ENCODE results near the gene IL17RD. TPM values are rescaled to one million over a fixed set of nuclear protein-coding genes. Genes with fewer than 3 reads are reported as not detected.

The IL17RD gene
- total RNA-seq, 2 experiments from 2014 or later: 0.02 to 0.14 TPM

DNA sequence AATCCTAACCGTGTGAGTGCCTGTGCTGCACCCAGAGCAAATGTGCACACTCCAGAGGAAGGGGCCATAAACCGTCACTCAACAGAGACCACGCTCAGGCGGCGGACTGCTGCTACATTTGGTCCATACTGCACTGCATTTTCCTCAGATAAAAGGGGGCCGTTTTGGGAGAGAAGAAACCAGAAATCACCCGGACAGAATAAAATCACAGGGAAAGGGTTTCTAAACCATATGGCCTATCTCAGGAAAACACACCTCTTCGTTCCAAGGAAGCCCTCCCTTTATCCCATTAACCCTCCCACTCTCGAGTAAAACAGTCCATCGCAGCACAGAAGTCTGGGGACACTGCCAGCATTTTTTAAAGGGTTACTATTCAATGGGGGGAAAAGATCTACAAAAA lies 7.6 kb downstream of the IL17RD start:
- CTCF ChIA-PET: no interaction called here
- peaks cover 13% of the 10 kb centered on the region for H3K27me3 Mint-ChIP-seq
- H3K4me3 Mint-ChIP-seq: no peak overlapping the region
- H3K27ac Mint-ChIP-seq: no peak overlapping the region
- peaks cover 12% of the 10 kb centered on the region for H3K4me1 Mint-ChIP-seq (ENCODE audit: low read depth)
- no peaks in the 10 kb centered on the region for H3K9me3 Mint-ChIP-seq
- no peaks in the 10 kb centered on the region for H3K36me3 Mint-ChIP-seq
- POLR2A ChIA-PET: no interaction called here
- no peak for DNase-seq
- intact Hi-C loops (cut with micrococcal nuclease): no loop called here

DNA sequence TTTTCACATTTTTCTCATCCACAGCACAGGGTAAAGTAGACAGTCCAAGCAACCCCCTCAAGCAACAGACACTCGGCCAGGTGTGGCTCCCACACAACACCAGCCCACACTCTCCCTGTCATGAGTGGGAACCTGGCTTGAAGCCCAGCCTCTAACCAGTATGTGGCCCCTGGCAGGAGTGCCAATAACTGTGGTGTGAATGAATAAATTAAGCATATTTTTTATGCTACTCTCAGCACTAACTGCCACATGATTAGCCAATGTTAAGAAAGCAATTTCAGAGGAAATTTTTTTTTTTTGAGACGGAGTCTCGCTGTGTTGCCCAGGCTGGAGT lies 9.9 kb downstream of the IL17RD start:
- POLR2A ChIA-PET: no interaction called here
- no peaks in the 10 kb centered on the region for H3K36me3 Mint-ChIP-seq
- H3K27ac Mint-ChIP-seq: no peak overlapping the region
- no peak overlapping the region for H3K4me3 Mint-ChIP-seq
- no peak for DNase-seq
- CTCF ChIA-PET: no interaction called here
- H3K9me3 Mint-ChIP-seq: no peaks in the 10 kb centered on the region
- intact Hi-C loops (cut with micrococcal nuclease): no loop called here
- H3K4me1 Mint-ChIP-seq (ENCODE audit: low read depth): peaks cover 12% of the 10 kb centered on the region
- H3K27me3 Mint-ChIP-seq: peaks cover 7% of the 10 kb centered on the region

DNA sequence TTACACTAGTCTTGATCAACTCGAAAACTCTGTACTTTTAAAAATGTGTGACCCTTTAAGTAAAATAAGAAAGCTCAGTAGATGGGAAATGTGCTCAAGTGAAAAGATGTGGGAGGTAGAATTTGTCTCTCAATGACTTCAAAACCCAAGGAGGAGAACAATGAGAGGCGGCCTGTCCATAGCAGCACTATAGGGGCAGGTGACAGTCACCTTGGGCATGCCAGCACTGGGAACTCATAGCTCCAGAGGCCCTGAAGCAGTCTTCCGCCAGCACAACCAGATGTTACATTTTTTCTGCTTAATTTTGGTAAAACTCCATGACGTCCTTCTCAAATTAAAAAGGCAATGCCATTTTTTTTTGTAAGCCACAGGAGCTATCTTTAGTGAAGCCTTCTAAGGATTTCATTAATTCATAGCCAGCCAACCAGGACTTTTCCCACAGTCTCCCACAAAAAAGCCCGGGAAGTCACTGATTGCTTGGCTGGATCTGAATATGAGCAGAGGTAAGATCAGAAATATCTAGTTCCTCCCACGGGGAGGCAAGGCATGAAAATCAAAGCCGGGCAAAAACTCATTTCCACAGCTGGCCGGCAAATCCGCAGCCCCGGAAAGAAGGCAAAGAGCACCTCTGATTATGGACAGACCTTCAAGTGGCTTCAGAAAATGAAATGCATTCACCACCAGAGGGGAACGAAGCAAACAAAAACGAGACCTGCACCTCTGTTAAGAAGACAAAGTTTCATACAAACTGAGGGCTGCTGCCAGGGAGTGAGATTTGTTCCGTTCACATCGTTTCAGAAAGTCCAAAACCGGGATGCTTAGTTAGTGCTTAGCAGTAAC lies 10.5 kb downstream of the IL17RD start:
- peaks cover 12% of the 10 kb centered on the region for H3K4me1 Mint-ChIP-seq (ENCODE audit: low read depth)
- ChIA-PET POLR2A (interaction anchor here (0.5 kb wide), 1 partner anchor 339 kb away, joined by 3 read pairs; no protein-coding TSS in a partner anchor), CTCF (interaction anchor here (0.6 to 1.1 kb wide), 4 partner anchors 16 to 411 kb away, joined by 3 to 5 read pairs (median 4); no protein-coding TSS in a partner anchor)
- no peak for DNase-seq
- no peak overlapping the region for H3K27ac Mint-ChIP-seq
- intact Hi-C loops (cut with micrococcal nuclease): no loop called here
- peaks cover 7% of the 10 kb centered on the region for H3K27me3 Mint-ChIP-seq
- H3K9me3 Mint-ChIP-seq: no peaks in the 10 kb centered on the region
- H3K36me3 Mint-ChIP-seq: no peaks in the 10 kb centered on the region
- H3K4me3 Mint-ChIP-seq: no peak overlapping the region

DNA sequence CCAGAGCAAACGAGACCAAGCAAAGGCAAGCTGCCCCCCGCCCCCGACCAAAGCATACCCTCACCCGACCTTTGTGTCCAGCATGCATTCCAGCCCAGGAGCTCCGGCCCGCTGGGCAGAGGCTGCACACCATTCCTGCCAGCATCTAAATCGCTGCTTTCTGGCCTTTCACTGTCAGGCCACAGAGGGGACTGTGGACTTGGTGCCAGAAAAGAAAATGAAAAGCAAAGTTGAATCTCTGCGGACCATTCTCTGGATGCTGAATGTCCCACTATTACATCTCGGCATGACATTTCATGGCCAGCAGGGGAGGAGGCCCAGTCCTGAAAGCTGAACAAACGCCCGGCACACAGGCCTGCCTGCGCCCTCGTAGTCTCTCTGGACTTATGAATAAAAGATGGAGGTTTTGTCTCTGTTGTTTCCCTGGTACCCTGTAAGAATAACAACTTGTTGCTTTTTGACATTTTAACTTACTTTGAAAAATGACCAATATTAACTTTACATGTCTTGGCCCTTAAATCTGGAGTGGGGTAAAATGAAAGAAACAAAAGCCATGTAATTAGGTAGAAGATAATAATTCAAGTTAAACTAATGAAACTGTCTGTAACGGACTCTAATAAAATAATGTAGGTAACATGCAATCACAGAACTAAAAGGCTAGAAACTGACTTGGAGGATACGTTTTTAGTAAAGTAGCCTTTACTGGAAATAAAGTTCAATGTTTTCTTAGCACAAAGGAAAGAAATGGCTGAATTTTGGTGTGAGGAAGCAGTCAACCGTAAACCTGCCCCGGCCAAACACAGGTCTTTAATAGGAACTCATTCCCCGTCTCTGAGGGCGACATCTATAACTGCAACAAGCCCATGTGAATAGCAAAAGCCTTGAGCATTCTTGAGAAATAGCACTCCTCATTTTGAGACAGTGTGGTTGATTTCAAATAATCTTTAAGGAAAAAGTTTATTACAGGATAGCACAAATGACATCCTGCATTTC lies 12.7 kb downstream of the IL17RD start:
- peaks cover 15% of the 10 kb centered on the region for H3K27me3 Mint-ChIP-seq
- no peak for DNase-seq
- H3K4me3 Mint-ChIP-seq: no peak overlapping the region
- ChIA-PET POLR2A (no interaction called here), CTCF (no interaction called here)
- intact Hi-C loops (cut with micrococcal nuclease): no loop called here
- H3K36me3 Mint-ChIP-seq: no peaks in the 10 kb centered on the region
- no peak overlapping the region for H3K27ac Mint-ChIP-seq
- no peaks in the 10 kb centered on the region for H3K9me3 Mint-ChIP-seq
- no peaks in the 10 kb centered on the region for H3K4me1 Mint-ChIP-seq (ENCODE audit: low read depth)

- POLR2A ChIA-PET: no interaction called here
- intact Hi-C loops (cut with micrococcal nuclease): no loop called here
- no peak overlapping the region for H3K27ac Mint-ChIP-seq
- no peak for DNase-seq
- no peaks in the 10 kb centered on the region for H3K36me3 Mint-ChIP-seq
- H3K27me3 Mint-ChIP-seq: peaks cover 15% of the 10 kb centered on the region
- no peaks in the 10 kb centered on the region for H3K4me1 Mint-ChIP-seq (ENCODE audit: low read depth)
- no peaks in the 10 kb centered on the region for H3K9me3 Mint-ChIP-seq
- H3K4me3 Mint-ChIP-seq: no peak overlapping the region
- CTCF ChIA-PET: no interaction called here
These were observed 13.4 kb downstream of the IL17RD start for GRCh38 chr3:57151749-57152148.

GRCh38 chr3:57151021-57151449 lies 14.1 kb downstream of the IL17RD start:
- Mint-ChIP-seq H3K36me3 (no peaks in the 10 kb centered on the region), H3K4me3 (no peak overlapping the region), H3K27ac (no peak overlapping the region), H3K9me3 (no peaks in the 10 kb centered on the region), H3K27me3 (peaks cover 15% of the 10 kb centered on the region), H3K4me1 (ENCODE audit: low read depth) (no peaks in the 10 kb centered on the region)
- intact Hi-C loops (cut with micrococcal nuclease): no loop called here
- no peak for DNase-seq
- ChIA-PET CTCF (no interaction called here), POLR2A (no interaction called here)

- Mint-ChIP-seq H3K4me1 (ENCODE audit: low read depth) (no peaks in the 10 kb centered on the region), H3K27ac (no peak overlapping the region), H3K27me3 (peaks cover 15% of the 10 kb centered on the region), H3K36me3 (no peaks in the 10 kb centered on the region), H3K9me3 (no peaks in the 10 kb centered on the region), H3K4me3 (no peak overlapping the region)
- DNase-seq: no peak
- intact Hi-C loops (cut with micrococcal nuclease): no loop called here
- ChIA-PET POLR2A (no interaction called here), CTCF (no interaction called here)
These were observed 15.0 kb downstream of the IL17RD start for GRCh38 chr3:57150113-57150581.

- ChIA-PET CTCF (no interaction called here), POLR2A (no interaction called here)
- no peaks in the 10 kb centered on the region for H3K36me3 Mint-ChIP-seq
- DNase-seq: no peak
- H3K4me1 Mint-ChIP-seq (ENCODE audit: low read depth): no peaks in the 10 kb centered on the region
- peaks cover 17% of the 10 kb centered on the region for H3K27me3 Mint-ChIP-seq
- intact Hi-C loops (cut with micrococcal nuclease): no loop called here
- no peak overlapping the region for H3K27ac Mint-ChIP-seq
- no peaks in the 10 kb centered on the region for H3K9me3 Mint-ChIP-seq
- H3K4me3 Mint-ChIP-seq: no peak overlapping the region
These were observed 18.1 kb downstream of the IL17RD start for GRCh38 chr3:57147071-57147470.

DNA sequence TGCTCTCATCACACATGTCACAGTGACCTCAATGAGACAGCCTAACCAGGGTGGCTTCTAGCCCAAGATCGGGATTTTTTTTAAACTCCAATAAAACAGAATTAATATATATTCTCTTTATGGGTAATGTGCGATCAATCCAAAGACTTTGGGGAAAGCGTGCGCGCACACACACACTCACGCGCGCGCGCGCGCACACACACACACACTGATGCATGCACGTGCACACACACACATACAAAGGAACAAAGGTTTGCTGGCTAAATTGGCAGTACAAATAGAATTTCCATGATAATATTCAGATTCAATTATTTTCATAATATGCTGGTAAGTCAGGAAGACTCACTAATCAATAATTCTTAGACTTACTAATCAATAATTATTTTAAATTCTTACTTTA lies 19.3 kb downstream of the IL17RD start:
- CTCF ChIA-PET: no interaction called here
- no peak for DNase-seq
- no peak overlapping the region for H3K27ac Mint-ChIP-seq
- no peaks in the 10 kb centered on the region for H3K9me3 Mint-ChIP-seq
- POLR2A ChIA-PET: no interaction called here
- H3K4me1 Mint-ChIP-seq (ENCODE audit: low read depth): no peaks in the 10 kb centered on the region
- H3K27me3 Mint-ChIP-seq: peaks cover 16% of the 10 kb centered on the region
- intact Hi-C loops (cut with micrococcal nuclease): no loop called here
- H3K4me3 Mint-ChIP-seq: no peak overlapping the region
- no peaks in the 10 kb centered on the region for H3K36me3 Mint-ChIP-seq

- no peaks in the 10 kb centered on the region for H3K9me3 Mint-ChIP-seq
- H3K4me1 Mint-ChIP-seq (ENCODE audit: low read depth): no peaks in the 10 kb centered on the region
- no peaks in the 10 kb centered on the region for H3K36me3 Mint-ChIP-seq
- no peak for DNase-seq
- H3K4me3 Mint-ChIP-seq: no peak overlapping the region
- intact Hi-C loops (cut with micrococcal nuclease): no loop called here
- CTCF ChIA-PET: no interaction called here
- peaks cover 15% of the 10 kb centered on the region for H3K27me3 Mint-ChIP-seq
- POLR2A ChIA-PET: no interaction called here
- no peak overlapping the region for H3K27ac Mint-ChIP-seq
These were observed 20.2 kb downstream of the IL17RD start for GRCh38 chr3:57144952-57145351.

GRCh38 chr3:57143886-57144459 lies 21.2 kb downstream of the IL17RD start:
- Mint-ChIP-seq H3K4me3 (no peak overlapping the region), H3K4me1 (ENCODE audit: low read depth) (no peaks in the 10 kb centered on the region), H3K27ac (no peak overlapping the region), H3K36me3 (no peaks in the 10 kb centered on the region), H3K9me3 (no peaks in the 10 kb centered on the region), H3K27me3 (peaks cover 15% of the 10 kb centered on the region)
- DNase-seq: no peak
- intact Hi-C loops (cut with micrococcal nuclease): no loop called here
- ChIA-PET POLR2A (no interaction called here), CTCF (interaction anchor here (1.5 kb wide), 1 partner anchor 27 kb away, joined by 4 read pairs; no protein-coding TSS in a partner anchor)

DNA sequence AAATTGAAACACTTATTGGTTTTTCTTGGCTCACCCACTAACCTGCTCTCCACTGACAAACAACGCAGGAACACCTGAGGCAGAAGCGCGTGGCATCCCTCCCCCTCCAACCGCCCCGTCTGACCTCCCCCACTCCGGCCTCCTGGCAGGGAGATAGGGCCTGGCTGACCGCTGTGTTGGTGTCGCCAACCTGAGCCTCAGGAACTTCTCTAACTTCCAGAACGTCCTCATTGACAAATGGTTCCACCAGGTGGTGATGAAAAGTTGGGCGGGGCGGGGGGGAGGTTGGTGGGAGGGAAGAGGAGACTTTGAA lies 22.8 kb downstream of the IL17RD start:
- ChIA-PET POLR2A (no interaction called here), CTCF (no interaction called here)
- no peaks in the 10 kb centered on the region for H3K9me3 Mint-ChIP-seq
- no peaks in the 10 kb centered on the region for H3K4me1 Mint-ChIP-seq (ENCODE audit: low read depth)
- intact Hi-C loops (cut with micrococcal nuclease): no loop called here
- no peak for DNase-seq
- no peak overlapping the region for H3K27ac Mint-ChIP-seq
- no peak overlapping the region for H3K4me3 Mint-ChIP-seq
- H3K36me3 Mint-ChIP-seq: no peaks in the 10 kb centered on the region
- H3K27me3 Mint-ChIP-seq: peaks cover 13% of the 10 kb centered on the region

Measured in activated CD4-positive, alpha-beta memory T cell treated with anti-CD3 and anti-CD28 coated beads for 36 hours (primary cell).